Smooth muscle cell of bladder (primary cell): ENCODE measurements around the gene MRPS34. TPM values are rescaled to one million over a fixed set of nuclear protein-coding genes. Genes with fewer than 3 reads are reported as not detected.

Source experiments
- total RNA-seq: library from RNA; depleted of rRNA; stranded (reverse); fragments of >200 nt; gene quantifications from 2 replicates; pipeline ENCODE4 v1.2.3, GENCODE V29; 2014

The MRPS34 gene
- 74.0 and 77.1 TPM in 2 replicates for total RNA-seq

GRCh38 chr16:1772908-1773702, at the start of gene MRPS34:
MRPS34 (minus strand) TSS chr16:1773134; CDS start chr16:1773119, 15 bp downstream.

GRCh38 chr16:1793578-1794220, 20.8 kb upstream of the MRPS34 start, which contains the start of gene IGFALS:
IGFALS (minus strand) TSS chr16:1793705; CDS start chr16:1793652, 53 bp downstream.

GRCh38 chr16:1782408-1783264, 9.7 kb upstream of the MRPS34 start, which contains the start of the genes NUBP2 and SPSB3:
NUBP2 (plus strand) TSS chr16:1782960; CDS start chr16:1783021, 61 bp downstream.
SPSB3 (minus strand) TSS chr16:1782571; CDS start chr16:1781483, 1,088 bp downstream.

GRCh38 chr16:1772362-1772907, 499 bp downstream of the MRPS34 start, which contains the start of gene EME2:
EME2 (plus strand) TSS chr16:1772810; CDS start chr16:1773228, 418 bp downstream.

GRCh38 chr16:1771188-1771863, 1.6 kb downstream of the MRPS34 start, which contains the start of gene NME3:
NME3 (minus strand) TSS chr16:1771543; CDS start chr16:1771534, 9 bp downstream.

Other genes starting within 250 kb of the MRPS34 start
- 13.0 and 14.1 TPM in 2 replicates for gene TMEM204, start 239.5 kb downstream of the MRPS34 start, total RNA-seq
- gene IFT140, start 161.1 kb downstream of the MRPS34 start, total RNA-seq, result 25.0 and 36.9 TPM in 2 replicates
- gene CRAMP1, start 160.8 kb downstream of the MRPS34 start, total RNA-seq, result 3.7 and 5.3 TPM in 2 replicates
- 13.7 and 14.2 TPM in 2 replicates for gene JPT2, start 94.9 kb downstream of the MRPS34 start, total RNA-seq
- gene MAPK8IP3, start 66.9 kb downstream of the MRPS34 start, total RNA-seq, result 34.0 and 41.1 TPM in 2 replicates
- 48.9 and 58.7 TPM in 2 replicates for gene NME3, start 1.6 kb downstream of the MRPS34 start, total RNA-seq
- gene EME2, start 324 bp downstream of the MRPS34 start, total RNA-seq, result 6.4 and 10.8 TPM in 2 replicates
- gene SPSB3, start 9.4 kb upstream of the MRPS34 start, total RNA-seq, result 22.3 and 28.1 TPM in 2 replicates
- gene NUBP2, start 9.8 kb upstream of the MRPS34 start, total RNA-seq, result 49.5 and 49.8 TPM in 2 replicates
- gene IGFALS, start 20.6 kb upstream of the MRPS34 start, total RNA-seq, result under 0.01 and 0.09 TPM in 2 replicates
- 35.1 and 58.0 TPM in 2 replicates for gene HAGH, start 53.7 kb upstream of the MRPS34 start, total RNA-seq
- 44.4 and 101 TPM in 2 replicates for gene FAHD1, start 54.1 kb upstream of the MRPS34 start, total RNA-seq
- 0.28 TPM in 1 of 2 replicates, not detected in the other for gene MEIOB, start 99.0 kb upstream of the MRPS34 start, total RNA-seq
- gene HS3ST6, start 145.3 kb upstream of the MRPS34 start, total RNA-seq, result not detected in 2 replicates
- gene MSRB1, start 170.1 kb upstream of the MRPS34 start, total RNA-seq, result 7.4 and 9.5 TPM in 2 replicates
- gene RPL3L, start 181.6 kb upstream of the MRPS34 start, total RNA-seq, result not detected in 2 replicates
- 194 and 232 TPM in 2 replicates for gene NDUFB10, start 186.4 kb upstream of the MRPS34 start, total RNA-seq
- 3,442 and 3,638 TPM in 2 replicates for gene RPS2, start 191.7 kb upstream of the MRPS34 start, total RNA-seq
- gene RNF151, start 193.7 kb upstream of the MRPS34 start, total RNA-seq, result not detected in 2 replicates
- 27.9 and 34.6 TPM in 2 replicates for gene TBL3, start 198.9 kb upstream of the MRPS34 start, total RNA-seq
- 0.14 TPM in 1 of 2 replicates, not detected in the other for gene NOXO1, start 208.3 kb upstream of the MRPS34 start, total RNA-seq
- 10.1 and 11.5 TPM in 2 replicates for gene GFER, start 211.1 kb upstream of the MRPS34 start, total RNA-seq
- 2.4 and 3.3 TPM in 2 replicates for gene SYNGR3, start 216.8 kb upstream of the MRPS34 start, total RNA-seq
- gene ZNF598, start 236.7 kb upstream of the MRPS34 start, total RNA-seq, result 11.4 and 11.8 TPM in 2 replicates
- 0.18 and 0.43 TPM in 2 replicates for gene NPW, start 246.7 kb upstream of the MRPS34 start, total RNA-seq